ENCODE data around the gene CALN1. TPM values are rescaled to one million over a fixed set of nuclear protein-coding genes. Genes with fewer than 3 reads are reported as not detected.

Gene CALN1
- total RNA-seq, 1 donor from 2014 or later = not detected

- H3K4me3 Mint-ChIP-seq (ENCODE audit: unreplicated experiment) = no peak overlapping the region
Measured at GRCh38 chr7:72309476-72309875, 102.7 kb downstream of the CALN1 start.

GRCh38 chr7:72308986-72309385 lies 103.2 kb downstream of the CALN1 start:
- DNase-seq (ENCODE audit: extremely low spot score, unreplicated experiment) = no peak
- Mint-ChIP-seq H3K4me1 (ENCODE audit: unreplicated experiment) (no peaks in the 10 kb centered on the region), H3K9me3 (ENCODE audit: unreplicated experiment) (peaks cover 6% of the 10 kb centered on the region), H3K27me3 (ENCODE audit: unreplicated experiment) (no peaks in the 10 kb centered on the region), H3K36me3 (ENCODE audit: unreplicated experiment) (no peaks in the 10 kb centered on the region), H3K4me3 (ENCODE audit: unreplicated experiment) (no peak overlapping the region), H3K27ac (ENCODE audit: unreplicated experiment) (no peak overlapping the region)
- no peak for TF ChIP-seq CTCF (IDR thresholded peaks at IDR 0.05)

More at GRCh38 chr7:72309476-72309875, 102.7 kb downstream of the CALN1 start:
- no peak for TF ChIP-seq CTCF (IDR thresholded peaks at IDR 0.05)
- no peaks in the 10 kb centered on the region for H3K4me1 Mint-ChIP-seq (ENCODE audit: unreplicated experiment)
- DNase-seq (ENCODE audit: extremely low spot score, unreplicated experiment) = no peak
- H3K27me3 Mint-ChIP-seq (ENCODE audit: unreplicated experiment) = no peaks in the 10 kb centered on the region
- H3K27ac Mint-ChIP-seq (ENCODE audit: unreplicated experiment) = no peak overlapping the region
- H3K9me3 Mint-ChIP-seq (ENCODE audit: unreplicated experiment) = peaks cover 6% of the 10 kb centered on the region
- no peaks in the 10 kb centered on the region for H3K36me3 Mint-ChIP-seq (ENCODE audit: unreplicated experiment)

- no peak overlapping the region for H3K27ac Mint-ChIP-seq (ENCODE audit: unreplicated experiment)
- H3K4me1 Mint-ChIP-seq (ENCODE audit: unreplicated experiment) = no peaks in the 10 kb centered on the region
- peaks cover 6% of the 10 kb centered on the region for H3K9me3 Mint-ChIP-seq (ENCODE audit: unreplicated experiment)
- no peaks in the 10 kb centered on the region for H3K36me3 Mint-ChIP-seq (ENCODE audit: unreplicated experiment)
- no peak for DNase-seq (ENCODE audit: extremely low spot score, unreplicated experiment)
- no peaks in the 10 kb centered on the region for H3K27me3 Mint-ChIP-seq (ENCODE audit: unreplicated experiment)
- TF ChIP-seq CTCF (IDR thresholded peaks at IDR 0.05) = no peak
- H3K4me3 Mint-ChIP-seq (ENCODE audit: unreplicated experiment) = no peak overlapping the region
Measured at GRCh38 chr7:72307566-72307965, 104.6 kb downstream of the CALN1 start.

- H3K27ac Mint-ChIP-seq (ENCODE audit: unreplicated experiment) = no peak overlapping the region
- no peaks in the 10 kb centered on the region for H3K27me3 Mint-ChIP-seq (ENCODE audit: unreplicated experiment)
- no peak for DNase-seq (ENCODE audit: extremely low spot score, unreplicated experiment)
- H3K4me3 Mint-ChIP-seq (ENCODE audit: unreplicated experiment) = no peak overlapping the region
- H3K36me3 Mint-ChIP-seq (ENCODE audit: unreplicated experiment) = no peaks in the 10 kb centered on the region
- no peak for TF ChIP-seq CTCF (IDR thresholded peaks at IDR 0.05)
- H3K9me3 Mint-ChIP-seq (ENCODE audit: unreplicated experiment) = no peaks in the 10 kb centered on the region
- H3K4me1 Mint-ChIP-seq (ENCODE audit: unreplicated experiment) = no peaks in the 10 kb centered on the region
Measured at GRCh38 chr7:72298912-72299311, 113.2 kb downstream of the CALN1 start.

GRCh38 chr7:72298091-72298490 lies 114.0 kb downstream of the CALN1 start:
- no peak overlapping the region for H3K27ac Mint-ChIP-seq (ENCODE audit: unreplicated experiment)
- no peaks in the 10 kb centered on the region for H3K27me3 Mint-ChIP-seq (ENCODE audit: unreplicated experiment)
- no peaks in the 10 kb centered on the region for H3K4me1 Mint-ChIP-seq (ENCODE audit: unreplicated experiment)
- no peak overlapping the region for H3K4me3 Mint-ChIP-seq (ENCODE audit: unreplicated experiment)
- no peaks in the 10 kb centered on the region for H3K9me3 Mint-ChIP-seq (ENCODE audit: unreplicated experiment)
- no peak for DNase-seq (ENCODE audit: extremely low spot score, unreplicated experiment)
- no peak for TF ChIP-seq CTCF (IDR thresholded peaks at IDR 0.05)
- no peaks in the 10 kb centered on the region for H3K36me3 Mint-ChIP-seq (ENCODE audit: unreplicated experiment)

Data from osteocyte (in vitro differentiated cells).